Stomach (tissue), 4 donors: ENCODE data around the gene TUBGCP5.

Experiments used
- EP300 ChIP-seq: sonication (generic); formaldehyde crosslinking; IDR thresholded peaks from one replicate; pipeline ENCODE4 v1.6.1; 2017; ENCODE audit warnings: antibody characterized with exemption
- POLR2A ChIP-seq, 4 donors: fragments of 450-650 bp; IDR thresholded peaks; one replicate each; pipeline ENCODE4 v1.6.1; 2016; ENCODE audit warnings: antibody characterized with exemption in 4 of 4, control low read depth in 2 of 4, mild to moderate bottlenecking in 1 of 4, moderate library complexity in 1 of 4
- POLR2AphosphoS5 ChIP-seq, 3 donors: sonication (generic); formaldehyde crosslinking; IDR thresholded peaks; one replicate each; pipeline ENCODE4 v1.6.1; 2016; ENCODE audit warnings: antibody characterized with exemption in 3 of 3
- TF ChIP-seq, protein P1 (sequence below), 7 experiments: fragments of 450-650 bp in 4 of 7; fragments of 200-600 bp in 3 of 7; sonication (generic) in 3 of 7; IDR thresholded peaks; one replicate each; pipeline ENCODE4 v1.5.1; 2016 to 2019; ENCODE audit warnings: antibody characterized with exemption in 7 of 7, control low read depth in 2 of 7, mild to moderate bottlenecking in 1 of 7

DNA sequence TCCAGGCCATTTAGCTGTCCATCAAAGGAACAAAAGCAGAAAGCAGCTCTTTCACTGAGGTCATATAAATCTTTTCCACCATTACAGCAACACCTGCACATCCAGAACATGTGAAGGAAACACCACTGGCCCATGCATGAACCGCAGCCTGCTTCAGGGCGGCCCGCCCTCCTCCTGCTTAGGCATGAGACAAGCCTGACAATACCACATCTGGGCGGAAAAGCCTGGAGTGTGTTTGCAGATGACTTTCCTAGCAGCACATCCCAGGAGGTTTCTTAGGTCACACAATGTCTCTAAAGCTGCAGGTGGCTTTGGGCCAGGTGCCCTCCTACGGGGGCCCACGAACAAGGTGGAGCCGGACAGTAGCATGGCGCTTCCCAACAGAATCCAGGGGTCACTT is 78.8 kb downstream of the TUBGCP5 start:
- TF ChIP-seq, protein P1, sequence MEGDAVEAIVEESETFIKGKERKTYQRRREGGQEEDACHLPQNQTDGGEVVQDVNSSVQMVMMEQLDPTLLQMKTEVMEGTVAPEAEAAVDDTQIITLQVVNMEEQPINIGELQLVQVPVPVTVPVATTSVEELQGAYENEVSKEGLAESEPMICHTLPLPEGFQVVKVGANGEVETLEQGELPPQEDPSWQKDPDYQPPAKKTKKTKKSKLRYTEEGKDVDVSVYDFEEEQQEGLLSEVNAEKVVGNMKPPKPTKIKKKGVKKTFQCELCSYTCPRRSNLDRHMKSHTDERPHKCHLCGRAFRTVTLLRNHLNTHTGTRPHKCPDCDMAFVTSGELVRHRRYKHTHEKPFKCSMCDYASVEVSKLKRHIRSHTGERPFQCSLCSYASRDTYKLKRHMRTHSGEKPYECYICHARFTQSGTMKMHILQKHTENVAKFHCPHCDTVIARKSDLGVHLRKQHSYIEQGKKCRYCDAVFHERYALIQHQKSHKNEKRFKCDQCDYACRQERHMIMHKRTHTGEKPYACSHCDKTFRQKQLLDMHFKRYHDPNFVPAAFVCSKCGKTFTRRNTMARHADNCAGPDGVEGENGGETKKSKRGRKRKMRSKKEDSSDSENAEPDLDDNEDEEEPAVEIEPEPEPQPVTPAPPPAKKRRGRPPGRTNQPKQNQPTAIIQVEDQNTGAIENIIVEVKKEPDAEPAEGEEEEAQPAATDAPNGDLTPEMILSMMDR (IDR thresholded peaks at IDR 0.05) = no peak
- TF ChIP-seq POLR2A (IDR thresholded peaks at IDR 0.05) (no peak), POLR2AphosphoS5 (IDR thresholded peaks at IDR 0.05) (no peak), EP300 (no peak)
